RWPE2 (cell line): ENCODE results near the gene ALG9.

Experiments
- ATAC-seq: fragments of 200-7000 bp; cut with Tn5 transposase; 3 replicates; pipeline ENCODE4 v1.9.1; 2021; ENCODE audit warnings: low read depth
- DNase-seq: peaks from one replicate; pipeline ENCODE4 v3.0.0-alpha.2; 2020; ENCODE audit warnings: low spot score
- H3K27ac ChIP-seq: fragments of 450-650 bp; 2 replicates; pipeline ENCODE4 v1.5.1; 2017; ENCODE audit warnings: mild to moderate bottlenecking; ENCODE audit not compliant: poor library complexity, severe bottlenecking
- H3K27me3 ChIP-seq: fragments of 250-450 bp; sonication (Bioruptor Pico); 2 replicates; pipeline ENCODE4 v1.5.1; 2021; ENCODE audit warnings: mild to moderate bottlenecking, moderate library complexity; ENCODE audit not compliant: insufficient read depth, poor library complexity, severe bottlenecking
- H3K36me3 ChIP-seq: fragments of 250-450 bp; sonication (Bioruptor Pico); 2 replicates; pipeline ENCODE4 v1.5.1; 2020; ENCODE audit warnings: low read depth, mild to moderate bottlenecking, moderate library complexity
- H3K4me1 ChIP-seq: fragments of 250-450 bp; sonication (Bioruptor Pico); 2 replicates; pipeline ENCODE4 v1.5.1; 2021; ENCODE audit warnings: mild to moderate bottlenecking, moderate library complexity; ENCODE audit not compliant: insufficient read depth, poor library complexity, severe bottlenecking
- H3K4me3 ChIP-seq: fragments of 250-450 bp; sonication (Bioruptor Pico); 2 replicates; pipeline ENCODE4 v1.5.1; 2021; ENCODE audit warnings: mild to moderate bottlenecking, moderate library complexity; ENCODE audit not compliant: severe bottlenecking
- H3K9me3 ChIP-seq: fragments of 250-450 bp; sonication (Bioruptor Pico); 2 replicates; pipeline ENCODE4 v1.5.1; 2021; ENCODE audit warnings: mild to moderate bottlenecking, moderate library complexity; ENCODE audit not compliant: severe bottlenecking
- CTCF ChIP-seq: fragments of 450-650 bp; IDR thresholded peaks from one replicate; pipeline ENCODE4 v1.5.1; 2017; ENCODE audit warnings: mild to moderate bottlenecking, moderate library complexity; ENCODE audit not compliant: poor library complexity, severe bottlenecking

Gene ALG9

GRCh38 chr11:111765320-111765983, 105.9 kb downstream of the ALG9 start:
- ATAC-seq = peak; percentile 45
- Histone ChIP-seq H3K27me3 (no peaks in the 10 kb centered on the region), H3K9me3 (no peaks in the 10 kb centered on the region), H3K27ac (peak overlapping the region; percentile 51), H3K36me3 (peaks cover 35% of the 10 kb centered on the region), H3K4me3 (peak overlapping the region; percentile 78), H3K4me1 (peaks cover 4% of the 10 kb centered on the region)
- no peak for DNase-seq
- TF ChIP-seq CTCF = no peak

GRCh38 chr11:111764621-111765020, 106.8 kb downstream of the ALG9 start:
- DNase-seq (no peak), ATAC-seq (no peak)
- Histone ChIP-seq H3K27ac (no peak overlapping the region), H3K27me3 (no peaks in the 10 kb centered on the region), H3K36me3 (peaks cover 43% of the 10 kb centered on the region), H3K4me3 (peak overlapping the region; percentile 78), H3K4me1 (peaks cover 4% of the 10 kb centered on the region), H3K9me3 (no peaks in the 10 kb centered on the region)
- no peak for TF ChIP-seq CTCF

- no peak for DNase-seq
- TF ChIP-seq CTCF = no peak
- H3K9me3 ChIP-seq = no peaks in the 10 kb centered on the region
- peaks cover 4% of the 10 kb centered on the region for H3K4me1 ChIP-seq
- no peak overlapping the region for H3K4me3 ChIP-seq
- H3K36me3 ChIP-seq = peaks cover 58% of the 10 kb centered on the region
- no peaks in the 10 kb centered on the region for H3K27me3 ChIP-seq
- no peak overlapping the region for H3K27ac ChIP-seq
- ATAC-seq = no peak
Measured at GRCh38 chr11:111762981-111763643, 108.3 kb downstream of the ALG9 start.

- no peak for DNase-seq
- no peak for TF ChIP-seq CTCF
- H3K36me3 ChIP-seq = peaks cover 63% of the 10 kb centered on the region
- peaks cover 4% of the 10 kb centered on the region for H3K4me1 ChIP-seq
- H3K27me3 ChIP-seq = no peaks in the 10 kb centered on the region
- ATAC-seq = no peak
- no peak overlapping the region for H3K4me3 ChIP-seq
- H3K9me3 ChIP-seq = no peaks in the 10 kb centered on the region
- H3K27ac ChIP-seq = no peak overlapping the region
Measured at GRCh38 chr11:111762526-111762925, 108.9 kb downstream of the ALG9 start.

GRCh38 chr11:111761036-111761435, 110.3 kb downstream of the ALG9 start:
- Histone ChIP-seq H3K36me3 (peaks cover 76% of the 10 kb centered on the region), H3K4me1 (no peaks in the 10 kb centered on the region), H3K4me3 (no peak overlapping the region), H3K9me3 (no peaks in the 10 kb centered on the region), H3K27ac (no peak overlapping the region), H3K27me3 (no peaks in the 10 kb centered on the region)
- ATAC-seq = no peak
- DNase-seq = no peak
- no peak for TF ChIP-seq CTCF
